ENCODE measurements around the gene KIZ.
"Not testable (repeated sequence)": the region's sequence is repeated elsewhere in the genome, so short reads cannot be mapped to it uniquely, and the experiment has no call there.

Gene KIZ

GRCh38 chr20:21139881-21140566, 14.1 kb downstream of the KIZ start:
- no peak for DNase-seq

- no peak for DNase-seq
These were observed 15.9 kb downstream of the KIZ start for GRCh38 chr20:21141825-21142224.

GRCh38 chr20:21143194-21143890, 17.5 kb downstream of the KIZ start:
- DNase-seq, result no peak

- no peak for DNase-seq
These were observed 19.5 kb downstream of the KIZ start for GRCh38 chr20:21145424-21145823.

- DNase-seq, result no peak
These were observed 20.3 kb downstream of the KIZ start for GRCh38 chr20:21146215-21146614.

GRCh38 chr20:21147593-21147992, 21.7 kb downstream of the KIZ start:
- no peak for DNase-seq

- DNase-seq, result no peak
These were observed 23.5 kb downstream of the KIZ start for GRCh38 chr20:21149344-21149743.

- no peak for DNase-seq
These were observed 25.9 kb downstream of the KIZ start for GRCh38 chr20:21151791-21152190.

- DNase-seq, result no peak
These were observed 28.8 kb downstream of the KIZ start for GRCh38 chr20:21154692-21155091.

GRCh38 chr20:21155268-21155667, 29.4 kb downstream of the KIZ start:
- DNase-seq, result no peak

GRCh38 chr20:21156266-21156665, 30.4 kb downstream of the KIZ start:
- no peak for DNase-seq

GRCh38 chr20:21157006-21157405, 31.1 kb downstream of the KIZ start:
- DNase-seq, result no peak

- DNase-seq, result no peak
These were observed 33.9 kb downstream of the KIZ start for GRCh38 chr20:21159658-21160380.

- no peak for DNase-seq
These were observed 36.0 kb downstream of the KIZ start for GRCh38 chr20:21161926-21162325.

- no peak for DNase-seq
These were observed 36.7 kb downstream of the KIZ start for GRCh38 chr20:21162631-21163030.

- no peak for DNase-seq
These were observed 40.9 kb downstream of the KIZ start for GRCh38 chr20:21166801-21167200.

- no peak for DNase-seq
These were observed 41.4 kb downstream of the KIZ start for GRCh38 chr20:21167261-21167660.

GRCh38 chr20:21168061-21168460, 42.2 kb downstream of the KIZ start:
- not testable (repeated sequence) for DNase-seq

GRCh38 chr20:21172626-21173025, 46.7 kb downstream of the KIZ start:
- no peak for DNase-seq

- no peak for DNase-seq
These were observed 47.6 kb downstream of the KIZ start for GRCh38 chr20:21173485-21173884.

GRCh38 chr20:21174516-21175239, 48.8 kb downstream of the KIZ start:
- no peak for DNase-seq

GRCh38 chr20:21175433-21175832, 49.6 kb downstream of the KIZ start:
- DNase-seq, result peak; percentile 22

- DNase-seq, result no peak
These were observed 51.9 kb downstream of the KIZ start for GRCh38 chr20:21177767-21178166.
